Measurements from ENCODE around the gene DLK2.

Gene DLK2

GRCh38 chr6:43495409-43495941, 40.1 kb upstream of the DLK2 start:
- H3K4me3 ChIP-seq (ENCODE audit: low read length in 2 of 2), result no peak overlapping the region
- H3K9me3 ChIP-seq (ENCODE audit: control insufficient read depth in 2 of 2, low read length in 2 of 2), result no peaks in the 10 kb centered on the region
- H3K36me3 ChIP-seq (ENCODE audit: control insufficient read depth in 2 of 2, insufficient read depth in 2 of 2, low read length in 2 of 2), result peaks cover 18 to 24% of the 10 kb centered on the region in 2 donors
- H3K27ac ChIP-seq (ENCODE audit: low read depth in 2 of 2, low read length in 2 of 2), result no peak overlapping the region
- no peak overlapping the region for H3K9ac ChIP-seq (ENCODE audit: low read depth in 1 of 2, low read length in 2 of 2)
- peaks cover 0 to 11% of the 10 kb centered on the region in 2 donors for H3K4me1 ChIP-seq (ENCODE audit: control insufficient read depth in 2 of 2, insufficient read depth in 2 of 2, low read length in 2 of 2)
- H3K27me3 ChIP-seq (ENCODE audit: control insufficient read depth in 2 of 2, insufficient read depth in 2 of 2, low read length in 2 of 2), result no peaks in the 10 kb centered on the region

GRCh38 chr6:43494766-43495165, 39.4 kb upstream of the DLK2 start:
- no peak overlapping the region for H3K4me3 ChIP-seq (ENCODE audit: low read length in 2 of 2)
- no peaks in the 10 kb centered on the region for H3K27me3 ChIP-seq (ENCODE audit: control insufficient read depth in 2 of 2, insufficient read depth in 2 of 2, low read length in 2 of 2)
- peaks cover 0 to 11% of the 10 kb centered on the region in 2 donors for H3K4me1 ChIP-seq (ENCODE audit: control insufficient read depth in 2 of 2, insufficient read depth in 2 of 2, low read length in 2 of 2)
- peaks cover 13 to 17% of the 10 kb centered on the region in 2 donors for H3K36me3 ChIP-seq (ENCODE audit: control insufficient read depth in 2 of 2, insufficient read depth in 2 of 2, low read length in 2 of 2)
- no peak overlapping the region for H3K27ac ChIP-seq (ENCODE audit: low read depth in 2 of 2, low read length in 2 of 2)
- no peak overlapping the region for H3K9ac ChIP-seq (ENCODE audit: low read depth in 1 of 2, low read length in 2 of 2)
- no peaks in the 10 kb centered on the region for H3K9me3 ChIP-seq (ENCODE audit: control insufficient read depth in 2 of 2, low read length in 2 of 2)

- Histone ChIP-seq H3K9me3 (ENCODE audit: control insufficient read depth in 2 of 2, low read length in 2 of 2) (no peaks in the 10 kb centered on the region), H3K27ac (ENCODE audit: low read depth in 2 of 2, low read length in 2 of 2) (no peak overlapping the region), H3K9ac (ENCODE audit: low read depth in 1 of 2, low read length in 2 of 2) (no peak overlapping the region), H3K27me3 (ENCODE audit: control insufficient read depth in 2 of 2, insufficient read depth in 2 of 2, low read length in 2 of 2) (no peaks in the 10 kb centered on the region), H3K4me3 (ENCODE audit: low read length in 2 of 2) (no peak overlapping the region), H3K36me3 (ENCODE audit: control insufficient read depth in 2 of 2, insufficient read depth in 2 of 2, low read length in 2 of 2) (peaks cover 8 to 13% of the 10 kb centered on the region in 2 donors), H3K4me1 (ENCODE audit: control insufficient read depth in 2 of 2, insufficient read depth in 2 of 2, low read length in 2 of 2) (peaks cover 0 to 11% of the 10 kb centered on the region in 2 donors)
Measured at GRCh38 chr6:43494321-43494720, 39.0 kb upstream of the DLK2 start.

DNA sequence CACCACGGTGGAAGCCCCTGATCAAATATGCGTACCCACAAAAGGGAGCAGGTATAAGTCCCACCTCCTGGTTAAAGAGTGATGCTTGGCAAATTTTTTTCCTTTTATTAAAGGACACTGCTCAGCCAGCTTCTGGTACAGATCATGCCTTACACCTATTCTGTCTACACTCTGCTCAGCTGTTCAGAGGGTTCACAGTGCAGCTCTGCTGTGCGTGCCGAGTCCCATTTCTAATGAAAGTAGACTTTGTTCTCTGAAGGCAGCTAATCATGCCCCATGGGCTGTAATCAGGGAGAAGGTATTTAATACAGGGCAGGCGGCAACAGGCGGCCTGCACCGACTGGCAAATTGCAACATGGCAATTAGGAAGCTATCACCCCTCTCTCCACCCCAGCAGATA, 38.5 kb upstream of the DLK2 start:
- Histone ChIP-seq H3K27me3 (ENCODE audit: control insufficient read depth in 2 of 2, insufficient read depth in 2 of 2, low read length in 2 of 2) (no peaks in the 10 kb centered on the region), H3K27ac (ENCODE audit: low read depth in 2 of 2, low read length in 2 of 2) (no peak overlapping the region), H3K4me1 (ENCODE audit: control insufficient read depth in 2 of 2, insufficient read depth in 2 of 2, low read length in 2 of 2) (peaks cover 0 to 11% of the 10 kb centered on the region in 2 donors), H3K9me3 (ENCODE audit: control insufficient read depth in 2 of 2, low read length in 2 of 2) (no peaks in the 10 kb centered on the region), H3K36me3 (ENCODE audit: control insufficient read depth in 2 of 2, insufficient read depth in 2 of 2, low read length in 2 of 2) (peaks cover 3 to 8% of the 10 kb centered on the region in 2 donors), H3K9ac (ENCODE audit: low read depth in 1 of 2, low read length in 2 of 2) (no peak overlapping the region), H3K4me3 (ENCODE audit: low read length in 2 of 2) (no peak overlapping the region)

DNA sequence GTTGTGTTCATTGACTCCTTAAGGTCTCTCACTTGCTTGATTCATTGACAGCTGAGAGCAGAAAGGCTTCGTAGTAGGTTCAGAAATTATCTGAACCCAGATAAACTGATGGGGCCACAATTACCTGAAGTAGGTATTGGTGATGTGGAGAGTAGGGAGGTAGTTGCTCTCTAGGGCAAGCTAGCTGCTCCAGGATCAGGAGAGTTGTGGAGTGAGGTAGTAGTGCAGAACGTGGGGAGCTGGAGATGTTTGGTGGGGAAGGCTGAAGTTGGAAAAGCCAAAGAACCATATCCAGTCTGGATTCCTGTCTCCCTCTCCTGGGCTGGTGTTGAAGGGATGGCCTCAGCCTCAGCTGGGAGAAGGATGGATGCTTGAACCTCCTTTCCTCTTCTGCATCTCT, 37.9 kb upstream of the DLK2 start:
- no peaks in the 10 kb centered on the region for H3K27me3 ChIP-seq (ENCODE audit: control insufficient read depth in 2 of 2, insufficient read depth in 2 of 2, low read length in 2 of 2)
- H3K9me3 ChIP-seq (ENCODE audit: control insufficient read depth in 2 of 2, low read length in 2 of 2), result no peaks in the 10 kb centered on the region
- H3K9ac ChIP-seq (ENCODE audit: low read depth in 1 of 2, low read length in 2 of 2), result no peak overlapping the region
- H3K4me1 ChIP-seq (ENCODE audit: control insufficient read depth in 2 of 2, insufficient read depth in 2 of 2, low read length in 2 of 2), result peaks cover 0 to 11% of the 10 kb centered on the region in 2 donors
- H3K4me3 ChIP-seq (ENCODE audit: low read length in 2 of 2), result no peak overlapping the region
- peaks cover 0 to 2% of the 10 kb centered on the region in 2 donors for H3K36me3 ChIP-seq (ENCODE audit: control insufficient read depth in 2 of 2, insufficient read depth in 2 of 2, low read length in 2 of 2)
- no peak overlapping the region for H3K27ac ChIP-seq (ENCODE audit: low read depth in 2 of 2, low read length in 2 of 2)

- no peaks in the 10 kb centered on the region for H3K9me3 ChIP-seq (ENCODE audit: control insufficient read depth in 2 of 2, low read length in 2 of 2)
- no peak overlapping the region for H3K27ac ChIP-seq (ENCODE audit: low read depth in 2 of 2, low read length in 2 of 2)
- H3K4me3 ChIP-seq (ENCODE audit: low read length in 2 of 2), result no peak overlapping the region
- no peak overlapping the region for H3K9ac ChIP-seq (ENCODE audit: low read depth in 1 of 2, low read length in 2 of 2)
- H3K27me3 ChIP-seq (ENCODE audit: control insufficient read depth in 2 of 2, insufficient read depth in 2 of 2, low read length in 2 of 2), result no peaks in the 10 kb centered on the region
- peaks cover 0 to 2% of the 10 kb centered on the region in 2 donors for H3K36me3 ChIP-seq (ENCODE audit: control insufficient read depth in 2 of 2, insufficient read depth in 2 of 2, low read length in 2 of 2)
- peaks cover 0 to 11% of the 10 kb centered on the region in 2 donors for H3K4me1 ChIP-seq (ENCODE audit: control insufficient read depth in 2 of 2, insufficient read depth in 2 of 2, low read length in 2 of 2)
Measured at GRCh38 chr6:43492673-43493072, 37.3 kb upstream of the DLK2 start.

- no peak overlapping the region for H3K9ac ChIP-seq (ENCODE audit: low read depth in 1 of 2, low read length in 2 of 2)
- H3K4me1 ChIP-seq (ENCODE audit: control insufficient read depth in 2 of 2, insufficient read depth in 2 of 2, low read length in 2 of 2), result peaks cover 0 to 11% of the 10 kb centered on the region in 2 donors
- H3K36me3 ChIP-seq (ENCODE audit: control insufficient read depth in 2 of 2, insufficient read depth in 2 of 2, low read length in 2 of 2), result peaks cover 0 to 2% of the 10 kb centered on the region in 2 donors
- no peak overlapping the region for H3K27ac ChIP-seq (ENCODE audit: low read depth in 2 of 2, low read length in 2 of 2)
- H3K9me3 ChIP-seq (ENCODE audit: control insufficient read depth in 2 of 2, low read length in 2 of 2), result no peaks in the 10 kb centered on the region
- H3K4me3 ChIP-seq (ENCODE audit: low read length in 2 of 2), result no peak overlapping the region
- H3K27me3 ChIP-seq (ENCODE audit: control insufficient read depth in 2 of 2, insufficient read depth in 2 of 2, low read length in 2 of 2), result no peaks in the 10 kb centered on the region
Measured at GRCh38 chr6:43491750-43492661, 36.7 kb upstream of the DLK2 start.

- H3K36me3 ChIP-seq (ENCODE audit: control insufficient read depth in 2 of 2, insufficient read depth in 2 of 2, low read length in 2 of 2), result peaks cover 0 to 2% of the 10 kb centered on the region in 2 donors
- H3K27ac ChIP-seq (ENCODE audit: low read depth in 2 of 2, low read length in 2 of 2), result no peak overlapping the region
- H3K4me1 ChIP-seq (ENCODE audit: control insufficient read depth in 2 of 2, insufficient read depth in 2 of 2, low read length in 2 of 2), result peaks cover 0 to 9% of the 10 kb centered on the region in 2 donors
- H3K9ac ChIP-seq (ENCODE audit: low read depth in 1 of 2, low read length in 2 of 2), result no peak overlapping the region
- H3K4me3 ChIP-seq (ENCODE audit: low read length in 2 of 2), result no peak overlapping the region
- no peaks in the 10 kb centered on the region for H3K27me3 ChIP-seq (ENCODE audit: control insufficient read depth in 2 of 2, insufficient read depth in 2 of 2, low read length in 2 of 2)
- no peaks in the 10 kb centered on the region for H3K9me3 ChIP-seq (ENCODE audit: control insufficient read depth in 2 of 2, low read length in 2 of 2)
Measured at GRCh38 chr6:43490523-43490939, 35.2 kb upstream of the DLK2 start.

DNA sequence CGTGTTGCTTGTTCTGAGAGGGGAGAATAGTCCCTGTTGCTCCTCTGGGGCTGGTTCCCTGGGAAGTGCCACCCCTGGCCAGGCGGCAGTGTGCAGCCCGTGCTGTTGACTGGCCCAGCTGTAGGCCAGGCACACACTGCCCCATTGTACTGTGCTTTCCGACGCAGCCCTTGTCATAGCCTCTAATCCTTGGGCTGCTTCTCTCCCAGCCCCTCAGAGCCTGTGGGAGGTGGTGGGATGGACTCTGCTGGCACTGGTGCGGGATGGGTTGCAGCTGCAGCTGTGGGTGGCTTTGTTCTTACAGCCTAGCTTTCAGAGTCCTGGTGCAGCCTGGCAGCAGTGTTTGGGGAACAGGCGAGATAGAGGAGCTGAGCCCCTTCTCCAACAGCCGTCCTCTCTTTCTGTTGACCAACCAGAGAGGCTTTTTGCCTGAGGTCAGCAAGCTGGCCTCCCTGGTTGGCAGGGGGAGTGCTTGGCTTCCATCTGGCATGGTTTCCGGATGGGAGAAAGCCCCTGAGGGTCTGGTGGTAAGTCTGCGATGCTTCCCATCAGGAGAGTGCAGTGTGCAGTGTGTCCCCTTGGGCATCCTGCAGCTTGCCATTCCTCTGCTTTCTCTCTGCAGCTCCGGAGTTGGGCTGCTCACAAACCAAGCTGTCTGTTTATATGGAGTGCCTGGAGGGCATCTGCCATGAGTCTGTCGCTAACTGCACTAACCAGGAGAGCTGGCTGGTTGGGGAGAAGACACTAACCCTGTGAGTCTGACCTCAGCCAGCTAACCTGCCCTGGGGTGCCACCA, 34.1 kb upstream of the DLK2 start:
- Histone ChIP-seq H3K4me1 (ENCODE audit: control insufficient read depth in 2 of 2, insufficient read depth in 2 of 2, low read length in 2 of 2) (peaks cover 0 to 8% of the 10 kb centered on the region in 2 donors), H3K9me3 (ENCODE audit: control insufficient read depth in 2 of 2, low read length in 2 of 2) (no peaks in the 10 kb centered on the region), H3K36me3 (ENCODE audit: control insufficient read depth in 2 of 2, insufficient read depth in 2 of 2, low read length in 2 of 2) (peaks cover 0 to 2% of the 10 kb centered on the region in 2 donors), H3K4me3 (ENCODE audit: low read length in 2 of 2) (no peak overlapping the region), H3K27me3 (ENCODE audit: control insufficient read depth in 2 of 2, insufficient read depth in 2 of 2, low read length in 2 of 2) (no peaks in the 10 kb centered on the region), H3K9ac (ENCODE audit: low read depth in 1 of 2, low read length in 2 of 2) (no peak overlapping the region), H3K27ac (ENCODE audit: low read depth in 2 of 2, low read length in 2 of 2) (no peak overlapping the region)
